Cardiac muscle cell (in vitro differentiated cells and primary cell): ENCODE data around the gene NFASC. TPM values are rescaled to one million over a fixed set of nuclear protein-coding genes. Genes with fewer than 3 reads are reported as not detected.

Source experiments
- DNase-seq, 2 donors: peaks; one replicate each; pipeline versions ENCODE4 v3.0.0 to v3.0.0-alpha.2; 2010 to 2017; ENCODE audit warnings: low read depth in 1 of 2, low spot score in 1 of 2
- H3K27ac ChIP-seq: fragments of 200-600 bp; sonication (generic); 2 replicates; pipeline ENCODE4 v1.5.1; 2016
- H3K27me3 ChIP-seq: fragments of 200-600 bp; sonication (generic); 2 replicates; pipeline ENCODE4 v1.6.0; 2016; ENCODE audit warnings: control low read depth
- H3K36me3 ChIP-seq: fragments of 200-600 bp; sonication (generic); 2 replicates; pipeline ENCODE4 v1.5.1; 2016; ENCODE audit warnings: control low read depth
- H3K4me1 ChIP-seq: fragments of 200-600 bp; sonication (generic); 2 replicates; pipeline ENCODE4 v1.8.1; 2017; ENCODE audit warnings: low read depth, mild to moderate bottlenecking, mixed run types
- H3K4me3 ChIP-seq: fragments of 200-600 bp; sonication (generic); 2 replicates; pipeline ENCODE4 v1.5.1; 2016; ENCODE audit warnings: mild to moderate bottlenecking
- H3K9me3 ChIP-seq: fragments of 200-600 bp; sonication (generic); 2 replicates; pipeline ENCODE4 v1.5.1; 2017; ENCODE audit warnings: low read depth, mild to moderate bottlenecking, control low read depth
- polyA plus RNA-seq: library from polyadenylated mRNA; unstranded; fragments of >200 nt; fragmentation: Nextera tagmentation; extraction: Ambion mirVana; gene quantifications from 2 replicates; pipeline ENCODE4 v1.2.1, GENCODE V29; 2016
- total RNA-seq: library from RNA; depleted of rRNA; stranded (reverse); fragments of >200 nt; gene quantifications from 2 replicates; pipeline ENCODE4 v1.2.3, GENCODE V29; 2016
- TF ChIP-seq, protein P1 (sequence below): IDR thresholded peaks from 2 replicates; pipeline ENCODE4 v1.5.1; 2012; ENCODE audit warnings: low read depth, mild to moderate bottlenecking, low read length

NFASC gene
- total and polyA plus RNA-seq, 2 experiments from 2014 or later: 0.63 TPM; not detected in 1

DNA sequence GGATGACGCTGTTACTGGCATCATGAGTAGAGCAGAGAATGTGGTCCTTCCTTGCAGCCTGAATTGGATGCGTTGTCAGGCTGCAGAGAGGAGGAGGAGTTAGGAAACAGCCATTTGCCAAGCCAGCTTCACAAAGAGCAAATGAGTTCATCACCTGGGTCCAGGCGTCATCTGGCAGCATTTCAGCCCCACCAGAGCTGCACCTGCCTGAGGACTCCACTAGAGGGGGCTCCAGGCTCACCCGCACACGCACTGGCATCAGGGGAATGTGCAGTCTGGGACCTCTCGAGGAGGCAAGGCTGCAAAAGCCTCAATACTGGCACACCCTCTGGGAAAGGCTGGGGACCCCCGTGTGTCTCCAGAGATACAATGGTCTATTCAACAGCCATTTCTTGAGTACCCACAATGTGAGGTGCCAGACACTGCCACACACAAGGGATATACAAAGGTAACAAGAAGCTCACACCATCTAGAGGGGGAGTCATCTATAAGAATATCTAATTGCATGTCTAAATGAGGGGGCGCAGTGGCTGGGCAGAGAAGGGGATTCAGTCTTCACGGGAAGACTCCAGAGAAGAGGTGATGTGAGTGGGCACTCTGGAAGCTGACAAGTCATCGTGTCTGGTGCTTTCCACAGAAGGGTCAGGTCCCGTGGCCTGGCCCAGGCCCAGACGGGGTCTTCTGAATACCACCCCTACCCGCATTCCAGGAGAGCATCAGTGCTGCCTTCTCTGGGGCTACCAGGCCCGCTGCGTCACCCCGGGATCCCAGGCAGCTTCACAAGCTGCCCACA, 118.8 kb downstream of the NFASC start:
- TF ChIP-seq, protein P1, sequence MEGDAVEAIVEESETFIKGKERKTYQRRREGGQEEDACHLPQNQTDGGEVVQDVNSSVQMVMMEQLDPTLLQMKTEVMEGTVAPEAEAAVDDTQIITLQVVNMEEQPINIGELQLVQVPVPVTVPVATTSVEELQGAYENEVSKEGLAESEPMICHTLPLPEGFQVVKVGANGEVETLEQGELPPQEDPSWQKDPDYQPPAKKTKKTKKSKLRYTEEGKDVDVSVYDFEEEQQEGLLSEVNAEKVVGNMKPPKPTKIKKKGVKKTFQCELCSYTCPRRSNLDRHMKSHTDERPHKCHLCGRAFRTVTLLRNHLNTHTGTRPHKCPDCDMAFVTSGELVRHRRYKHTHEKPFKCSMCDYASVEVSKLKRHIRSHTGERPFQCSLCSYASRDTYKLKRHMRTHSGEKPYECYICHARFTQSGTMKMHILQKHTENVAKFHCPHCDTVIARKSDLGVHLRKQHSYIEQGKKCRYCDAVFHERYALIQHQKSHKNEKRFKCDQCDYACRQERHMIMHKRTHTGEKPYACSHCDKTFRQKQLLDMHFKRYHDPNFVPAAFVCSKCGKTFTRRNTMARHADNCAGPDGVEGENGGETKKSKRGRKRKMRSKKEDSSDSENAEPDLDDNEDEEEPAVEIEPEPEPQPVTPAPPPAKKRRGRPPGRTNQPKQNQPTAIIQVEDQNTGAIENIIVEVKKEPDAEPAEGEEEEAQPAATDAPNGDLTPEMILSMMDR: peak; percentile 100
- H3K4me3 ChIP-seq: no peak overlapping the region
- DNase-seq: peak; percentile 83 to 84
- no peak overlapping the region for H3K27ac ChIP-seq
- H3K27me3 ChIP-seq: peaks cover 41% of the 10 kb centered on the region
- H3K4me1 ChIP-seq: no peaks in the 10 kb centered on the region
- no peaks in the 10 kb centered on the region for H3K36me3 ChIP-seq
- H3K9me3 ChIP-seq: no peaks in the 10 kb centered on the region

DNA sequence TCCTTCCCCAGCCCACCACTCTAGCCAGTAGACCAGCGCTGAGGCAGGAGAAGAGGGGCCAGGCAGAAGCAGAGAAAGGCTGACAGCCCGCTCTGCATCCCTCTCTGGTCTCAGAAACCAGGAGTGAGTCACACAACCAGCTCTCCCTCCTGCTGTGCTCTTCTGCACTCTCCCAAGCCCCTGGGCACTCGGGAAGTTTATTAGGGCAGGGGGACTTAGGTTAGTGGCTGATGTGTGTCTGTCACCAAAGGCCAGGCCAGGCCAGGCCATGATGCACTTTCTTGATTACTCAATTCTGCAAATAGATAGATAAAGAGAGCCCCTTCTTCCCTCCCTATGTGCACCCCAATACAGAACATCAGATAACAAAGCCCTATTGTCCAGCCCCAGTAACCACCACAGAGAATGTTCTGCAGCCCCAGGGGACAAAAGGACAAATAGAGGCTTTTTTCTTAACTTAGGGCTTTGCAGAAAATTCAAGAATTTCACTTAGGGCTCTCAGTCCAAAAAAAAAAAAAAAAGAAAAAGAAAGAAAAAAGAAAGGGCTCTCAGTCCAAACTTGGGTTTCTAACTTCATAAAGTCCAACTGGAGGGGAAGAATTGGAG, 119.5 kb downstream of the NFASC start:
- Histone ChIP-seq H3K4me3 (no peak overlapping the region), H3K36me3 (no peaks in the 10 kb centered on the region), H3K27me3 (peaks cover 41% of the 10 kb centered on the region), H3K27ac (no peak overlapping the region), H3K4me1 (no peaks in the 10 kb centered on the region), H3K9me3 (no peaks in the 10 kb centered on the region)
- DNase-seq: no peak
- TF ChIP-seq, protein P1: no peak

GRCh38 chr1:204990721-204991341, 120.2 kb downstream of the NFASC start:
- Histone ChIP-seq H3K4me1 (no peaks in the 10 kb centered on the region), H3K9me3 (no peaks in the 10 kb centered on the region), H3K27me3 (peaks cover 41% of the 10 kb centered on the region), H3K4me3 (no peak overlapping the region), H3K27ac (no peak overlapping the region), H3K36me3 (no peaks in the 10 kb centered on the region)
- DNase-seq: no peak
- TF ChIP-seq, protein P1: no peak

DNA sequence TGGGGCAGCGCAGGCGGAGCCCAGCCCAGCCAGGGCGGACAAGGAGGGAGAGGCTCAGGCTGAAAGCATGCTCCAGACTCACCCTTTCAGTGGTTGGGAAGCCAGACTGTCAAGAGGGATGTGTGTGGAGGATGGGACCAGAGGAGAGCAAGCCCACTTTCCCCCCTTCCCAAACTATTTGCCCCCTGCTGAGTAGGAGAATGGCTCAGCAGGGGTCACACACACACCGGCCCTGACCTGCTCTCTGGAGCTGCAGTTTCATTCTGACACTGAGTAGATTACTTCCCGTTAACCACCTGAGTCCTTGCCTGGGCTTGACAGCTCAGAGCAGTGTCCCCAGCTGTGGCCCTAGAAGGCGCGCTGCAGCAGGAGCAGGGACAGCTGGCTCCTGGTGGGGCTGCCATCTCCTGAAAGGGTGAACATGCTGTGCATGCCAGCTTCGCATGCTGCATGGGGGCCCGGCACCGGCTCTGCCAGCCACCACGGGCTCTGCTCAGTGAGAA, 120.7 kb downstream of the NFASC start:
- peaks cover 41% of the 10 kb centered on the region for H3K27me3 ChIP-seq
- no peaks in the 10 kb centered on the region for H3K36me3 ChIP-seq
- H3K4me1 ChIP-seq: no peaks in the 10 kb centered on the region
- no peaks in the 10 kb centered on the region for H3K9me3 ChIP-seq
- H3K27ac ChIP-seq: no peak overlapping the region
- no peak overlapping the region for H3K4me3 ChIP-seq
- no peak for DNase-seq
- TF ChIP-seq, protein P1: no peak

DNA sequence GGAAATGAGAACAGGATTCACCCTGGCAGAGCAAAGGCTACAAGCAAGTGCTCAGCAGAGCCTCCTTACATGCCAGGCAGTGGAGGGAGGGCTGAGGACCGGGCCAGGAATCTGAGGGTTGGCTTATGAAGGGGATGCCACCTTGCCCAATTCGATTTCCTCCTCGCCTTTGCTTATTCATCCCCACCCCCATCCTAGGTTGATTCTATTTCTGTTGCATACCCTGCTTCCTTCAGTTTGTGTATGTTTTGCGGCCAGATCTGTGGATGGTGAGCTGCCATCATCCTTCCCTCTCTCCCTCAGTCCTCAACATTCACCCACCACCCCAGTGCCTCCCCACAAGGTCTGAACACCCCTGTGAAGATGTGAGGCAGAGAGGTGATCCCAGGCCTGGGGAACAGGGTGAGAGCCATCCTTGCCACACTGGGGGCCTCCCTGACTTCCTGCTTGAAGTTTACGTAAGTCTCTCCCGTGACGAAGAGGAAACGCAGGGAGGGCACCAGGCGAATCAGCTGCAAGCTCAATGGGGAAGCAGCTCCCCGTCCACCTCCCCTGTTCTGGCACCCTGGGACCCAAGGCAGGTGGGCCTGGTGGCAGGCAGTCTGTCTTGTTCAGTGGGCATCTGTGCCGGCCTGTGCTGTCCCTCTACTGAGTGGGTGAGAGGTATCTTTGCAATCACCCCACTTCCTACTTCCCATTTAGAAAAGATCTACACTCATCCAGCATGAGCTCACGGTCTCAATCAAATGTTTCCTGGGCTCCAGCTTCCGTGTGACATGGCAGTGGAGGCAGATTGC, 121.7 kb downstream of the NFASC start:
- TF ChIP-seq, protein P1: no peak
- H3K9me3 ChIP-seq: no peaks in the 10 kb centered on the region
- H3K27ac ChIP-seq: no peak overlapping the region
- H3K27me3 ChIP-seq: peaks cover 41% of the 10 kb centered on the region
- H3K4me1 ChIP-seq: no peaks in the 10 kb centered on the region
- DNase-seq: no peak
- no peaks in the 10 kb centered on the region for H3K36me3 ChIP-seq
- H3K4me3 ChIP-seq: no peak overlapping the region
